CD4-positive, alpha-beta T cell treated with Interleukin-10 for 1 hour (primary cell): ENCODE results near the gene CTNNBIP1.
"Not testable (repeated sequence)": the region's sequence is repeated elsewhere in the genome, so short reads cannot be mapped to it uniquely, and the experiment has no call there.

Experiments
- DNase-seq: peaks from one replicate; pipeline ENCODE4 v3.0.0-alpha.2; 2020

CTNNBIP1 gene

DNA sequence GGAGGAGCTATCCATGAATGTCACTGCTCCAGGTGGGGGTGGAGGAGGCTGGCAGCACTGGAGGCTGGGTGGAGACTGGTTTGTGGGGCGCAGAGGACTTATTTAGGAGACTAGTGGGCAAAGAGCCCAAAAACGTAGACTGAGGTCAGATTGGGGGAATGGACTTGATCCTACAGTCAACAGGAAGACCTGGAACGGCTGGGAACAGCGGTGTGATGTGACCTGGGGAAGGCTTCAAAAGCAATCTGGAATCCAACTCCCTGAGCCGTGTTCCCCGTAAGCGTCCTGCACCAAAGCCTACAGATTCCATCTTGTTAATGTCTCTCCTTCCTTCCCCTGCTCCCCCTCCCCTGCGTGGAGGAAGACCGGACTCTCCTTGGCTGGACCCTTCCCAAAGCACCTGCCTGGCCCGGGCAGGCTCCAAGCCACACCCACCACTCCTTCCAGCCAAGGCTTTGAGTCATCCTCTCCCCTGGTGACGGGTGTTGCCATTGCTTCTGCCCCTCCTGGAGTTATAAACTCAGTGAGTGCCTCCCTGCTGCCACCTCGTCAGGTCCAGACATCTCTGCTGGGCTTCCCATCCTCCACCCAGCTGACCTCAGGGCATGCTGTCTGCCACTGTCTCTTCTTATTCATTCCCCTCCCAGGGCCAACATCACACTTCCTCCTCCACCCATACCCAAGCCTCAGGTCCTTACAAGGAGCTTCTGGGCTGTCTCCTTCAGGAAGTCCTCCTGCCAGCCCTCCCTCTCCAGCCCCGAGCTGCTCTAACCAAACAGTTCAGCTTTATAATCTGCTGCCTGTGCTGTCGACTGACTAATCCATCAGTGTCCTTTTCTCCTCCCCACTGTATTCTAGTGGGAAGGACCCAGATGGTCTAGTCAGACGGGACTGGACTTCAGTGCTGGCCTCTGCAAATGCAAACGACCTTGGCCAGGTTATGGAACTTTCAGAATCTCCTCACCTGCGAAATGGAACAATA, 84.7 kb downstream of the CTNNBIP1 start:
- DNase-seq = peak; percentile 64

DNA sequence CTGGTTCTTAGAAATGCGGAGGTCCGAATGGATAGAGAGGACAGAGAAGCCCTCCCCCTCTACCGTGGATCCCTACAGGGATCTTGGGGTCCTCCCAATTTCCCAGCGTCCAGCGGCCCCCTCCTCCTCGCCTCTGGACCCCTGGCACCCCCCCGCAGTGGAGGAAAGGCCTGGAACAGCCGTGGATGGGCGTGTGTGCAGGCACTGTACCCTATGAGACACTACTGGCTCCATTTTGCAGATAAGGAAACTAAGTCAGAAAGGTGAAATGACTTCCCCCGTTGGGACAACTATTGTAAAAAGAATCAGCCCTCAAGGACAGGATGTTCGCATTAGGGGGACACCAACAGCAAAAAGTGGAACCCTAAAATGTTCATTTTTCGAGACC, 85.4 kb downstream of the CTNNBIP1 start:
- DNase-seq = peak; percentile 10

DNA sequence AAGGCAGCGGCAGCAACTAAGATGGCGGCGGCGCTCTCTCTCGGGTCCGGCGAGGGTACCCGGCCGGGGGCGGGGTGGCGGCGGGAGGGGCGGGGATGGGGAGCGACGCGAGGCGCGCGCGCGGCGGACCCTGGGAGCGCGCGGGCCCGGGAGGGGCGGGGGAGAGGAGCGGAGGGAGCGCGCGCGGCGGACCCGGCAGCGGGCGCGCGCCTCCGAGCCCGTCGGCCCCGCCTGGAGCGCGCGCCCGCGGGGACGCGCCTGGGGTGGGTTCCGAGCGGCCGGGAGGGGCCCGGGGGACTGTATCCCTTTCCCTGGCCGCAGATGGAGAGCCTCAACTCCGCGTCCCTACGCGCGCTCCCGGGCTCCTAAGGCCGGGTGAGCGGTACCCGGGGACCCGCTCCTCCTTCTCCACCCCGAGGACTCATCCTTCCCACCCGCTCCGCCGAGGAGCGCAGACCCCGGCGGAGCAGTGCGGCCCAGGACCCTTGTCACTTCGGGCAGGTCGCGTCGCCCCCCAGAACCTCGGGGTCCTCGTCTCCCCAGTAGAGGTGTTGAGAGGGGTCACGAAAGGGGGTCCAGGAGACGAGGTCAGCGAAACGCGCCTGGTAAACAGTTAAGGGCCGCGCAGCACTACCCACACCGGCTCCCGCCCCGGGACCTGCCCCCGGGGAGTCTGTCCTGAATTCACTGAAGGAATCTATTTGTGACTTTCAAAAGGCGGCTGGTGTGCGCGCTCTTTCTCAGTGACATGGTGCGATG, 85.9 kb downstream of the CTNNBIP1 start, which contains the start of gene CLSTN1:
Gene CLSTN1, minus strand, starts transcription at position 23 of the 759 bp plus-strand sequence. CDS start 232 bp downstream, outside the sequence.
- peak; percentile 94 for DNase-seq

- DNase-seq = no peak
Observed at GRCh38 chr1:9823693-9823942, 86.5 kb downstream of the CTNNBIP1 start.

GRCh38 chr1:9822897-9823692, 87.0 kb downstream of the CTNNBIP1 start:
- peak; percentile 23 for DNase-seq

DNA sequence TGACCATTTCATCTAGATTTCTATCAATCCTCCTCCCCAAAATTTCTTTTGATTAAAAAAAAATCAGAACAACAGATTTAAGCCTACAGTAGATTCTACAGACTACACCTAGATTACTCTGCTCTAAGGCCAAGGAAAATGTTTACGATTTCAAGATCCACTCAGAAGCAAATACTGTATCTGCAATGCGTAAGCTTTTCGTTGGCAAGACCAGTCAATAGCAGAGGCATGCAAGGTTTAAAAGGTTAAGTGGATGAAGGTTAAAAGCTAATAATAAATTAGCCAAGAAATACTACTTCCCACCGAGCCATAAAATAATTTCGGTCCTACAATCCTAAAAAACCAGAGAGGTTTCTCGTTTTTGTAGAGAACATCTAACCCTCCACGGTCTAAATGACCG, 87.6 kb downstream of the CTNNBIP1 start:
- DNase-seq = no peak

DNA sequence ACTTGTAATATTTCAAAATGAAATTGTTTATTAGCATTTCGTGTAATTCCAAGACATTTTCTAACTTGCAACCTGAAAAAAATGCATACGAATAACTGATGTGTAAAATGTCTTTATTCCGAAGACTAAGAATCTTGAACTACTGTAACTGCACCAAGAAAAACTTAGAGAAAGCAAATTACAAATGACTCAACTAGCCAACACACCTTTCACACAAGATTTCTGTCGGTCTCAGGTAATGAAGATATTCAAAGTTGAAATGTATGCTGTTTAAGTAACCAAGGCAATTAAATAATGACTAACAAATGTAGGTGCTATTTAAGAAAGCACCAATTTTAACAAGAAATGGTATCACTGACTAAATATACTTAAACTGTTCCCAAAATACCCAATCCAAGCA, 88.4 kb downstream of the CTNNBIP1 start:
- DNase-seq = no peak

DNA sequence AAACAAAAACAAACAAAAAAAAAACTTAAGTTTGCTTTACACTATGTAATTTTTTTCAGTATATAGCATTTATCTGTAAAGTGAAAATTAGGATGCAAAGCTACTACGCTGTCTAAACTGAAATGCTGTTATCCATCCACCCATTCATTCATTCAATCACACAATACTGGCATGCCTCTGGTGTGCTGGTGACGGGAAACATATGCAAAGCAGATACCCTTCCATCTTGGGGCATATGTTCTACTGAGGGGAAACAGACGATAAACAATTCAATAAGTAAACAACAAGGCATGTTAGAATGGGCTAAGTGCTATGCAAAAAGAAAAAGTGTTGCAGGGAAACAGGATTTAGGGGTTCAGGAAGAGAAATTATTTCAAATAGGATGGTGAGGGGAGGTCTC, 89.5 kb downstream of the CTNNBIP1 start:
- no peak for DNase-seq

- DNase-seq = no peak
Observed at GRCh38 chr1:9817734-9818133, 92.3 kb downstream of the CTNNBIP1 start.

DNA sequence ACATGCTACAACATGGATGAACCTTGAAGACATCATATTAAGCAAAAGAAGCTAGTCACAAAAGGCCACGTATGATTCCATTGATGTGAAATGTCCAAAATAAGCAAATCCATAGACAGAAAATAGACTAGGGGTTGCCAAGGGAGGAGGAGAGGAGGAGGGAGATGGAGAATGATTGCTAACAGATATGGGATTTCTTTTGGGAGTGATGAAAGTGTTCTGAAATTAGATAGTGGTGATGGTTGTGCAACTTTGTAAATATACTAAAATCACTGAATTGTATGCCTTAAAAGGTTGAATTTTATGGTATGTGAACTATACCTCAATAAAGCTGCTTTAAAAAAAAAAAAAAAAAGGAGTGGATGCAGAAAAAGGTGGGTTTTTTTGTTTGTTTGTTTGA, 93.9 kb downstream of the CTNNBIP1 start:
- DNase-seq = no peak

DNA sequence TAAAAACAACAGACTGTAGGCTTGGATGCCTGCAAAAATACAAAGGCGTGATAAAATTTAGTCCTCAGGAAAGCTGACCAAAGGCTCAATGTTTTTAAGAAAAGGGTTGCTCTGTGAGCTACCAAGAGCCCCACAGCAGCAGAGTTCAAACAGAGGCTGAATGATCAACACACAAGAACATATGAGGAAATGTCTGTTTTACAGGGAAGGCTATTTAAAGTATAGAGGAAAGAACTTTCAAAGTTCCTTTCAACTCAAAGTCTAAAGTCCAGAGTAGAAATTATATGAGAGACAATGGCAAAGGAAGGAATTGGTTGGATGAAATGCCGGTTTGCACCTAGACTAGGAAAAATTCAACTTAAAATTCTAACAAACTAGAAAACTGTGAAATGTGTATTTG, 94.9 kb downstream of the CTNNBIP1 start:
- DNase-seq = no peak

- no peak for DNase-seq
Observed at GRCh38 chr1:9814619-9815018, 95.5 kb downstream of the CTNNBIP1 start.

DNA sequence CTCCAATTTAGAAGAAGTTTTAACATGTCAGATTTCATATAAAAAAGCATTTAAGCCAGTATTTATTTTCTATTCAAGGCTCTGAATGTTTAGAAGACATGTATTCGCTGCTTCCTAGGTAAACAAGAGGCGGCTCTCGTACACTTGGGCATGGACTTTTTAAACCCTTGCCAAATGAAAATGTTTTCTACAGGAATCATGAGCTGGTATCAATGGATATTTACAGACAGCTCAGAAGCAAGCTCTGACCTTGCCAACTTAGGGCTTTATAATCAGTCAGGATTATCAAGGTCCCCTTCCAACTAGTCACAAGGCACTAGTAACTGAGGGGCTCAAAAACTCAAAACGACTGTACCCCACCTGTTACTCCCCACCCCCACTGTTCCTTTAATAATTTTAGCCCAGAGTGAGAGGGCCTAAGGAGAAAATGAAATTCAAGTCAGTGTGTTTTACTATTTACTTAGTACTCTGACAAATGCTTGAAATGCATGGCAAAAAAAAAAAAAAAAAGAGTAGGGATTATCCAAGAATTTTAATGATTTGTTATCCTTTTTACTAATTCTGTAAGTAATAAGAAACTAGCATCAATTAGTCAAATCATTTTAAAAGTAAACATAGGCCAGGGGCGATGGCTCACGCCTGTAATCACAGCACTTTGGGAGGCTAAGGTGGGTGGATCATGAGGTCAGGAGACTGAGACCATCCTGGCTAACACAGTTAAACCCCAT, 98.7 kb downstream of the CTNNBIP1 start:
- no peak for DNase-seq

DNA sequence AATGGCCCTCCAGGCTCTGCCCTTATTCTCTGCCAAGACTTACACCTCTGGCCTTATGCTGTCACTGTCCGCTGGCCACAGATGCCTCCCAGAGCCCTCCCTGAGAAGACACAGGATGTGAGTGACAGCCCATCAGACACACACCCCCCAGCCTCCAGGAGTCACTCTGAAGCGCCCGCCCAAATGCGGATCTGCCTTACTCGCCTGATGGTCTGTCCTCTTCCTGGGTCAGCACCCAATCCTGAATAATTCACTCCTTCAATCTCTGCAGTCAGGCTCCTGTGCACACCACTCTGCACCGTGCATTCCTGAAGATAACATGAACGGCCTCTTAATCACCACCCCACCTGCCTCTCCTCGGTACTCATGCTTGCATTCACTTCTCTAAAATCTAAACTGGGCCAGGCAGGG, 101.0 kb downstream of the CTNNBIP1 start:
- no peak for DNase-seq

GRCh38 chr1:9808459-9808858, 101.6 kb downstream of the CTNNBIP1 start:
- DNase-seq = no peak

- no peak for DNase-seq
Observed at GRCh38 chr1:9807541-9807940, 102.5 kb downstream of the CTNNBIP1 start.

GRCh38 chr1:9805972-9806371, 104.1 kb downstream of the CTNNBIP1 start:
- DNase-seq = not testable (repeated sequence)

GRCh38 chr1:9805006-9805508, 105.0 kb downstream of the CTNNBIP1 start:
- DNase-seq = no peak

DNA sequence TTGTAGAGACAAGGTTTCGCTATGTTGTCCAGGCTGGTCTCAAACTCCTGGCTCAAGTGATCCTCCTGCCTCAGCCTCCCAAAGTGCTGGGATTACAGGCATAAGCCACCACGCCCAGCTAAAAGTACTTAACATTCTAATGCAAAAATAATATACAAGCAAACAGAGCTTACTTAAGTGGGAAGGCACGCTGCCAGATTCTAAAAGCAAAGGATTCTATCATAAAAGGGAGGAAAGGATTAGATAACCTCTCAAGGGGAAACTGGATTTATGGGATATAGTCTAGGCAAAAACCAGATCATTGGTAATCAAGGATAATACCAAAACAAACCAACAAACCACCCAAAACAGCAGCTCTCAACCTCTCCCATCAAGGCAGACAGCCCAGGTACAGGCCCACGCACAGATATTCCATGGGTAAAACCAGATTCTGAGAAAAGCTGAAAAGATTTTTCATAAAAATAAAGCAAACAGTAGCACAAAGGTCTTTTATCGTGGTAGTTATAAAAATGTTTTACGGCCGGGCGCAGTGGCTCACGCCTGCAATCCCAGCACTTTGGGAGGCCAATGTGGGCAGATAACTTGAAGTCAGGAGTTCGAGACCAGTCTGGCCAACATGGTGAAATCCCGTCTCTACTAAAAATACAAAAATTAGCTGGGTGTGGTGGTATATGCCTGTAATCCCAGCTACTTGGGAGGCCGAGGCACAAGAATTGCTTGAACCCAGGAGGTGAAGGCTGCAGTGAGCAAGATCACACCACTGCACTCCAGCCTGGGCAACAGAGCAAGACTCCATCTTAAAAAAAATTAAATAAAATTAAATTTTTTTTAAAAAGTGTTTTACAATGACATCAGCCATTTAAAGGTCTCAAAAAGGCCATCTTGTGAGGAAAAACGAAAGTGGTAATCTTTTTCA, 106.8 kb downstream of the CTNNBIP1 start:
- not testable (repeated sequence) for DNase-seq

DNA sequence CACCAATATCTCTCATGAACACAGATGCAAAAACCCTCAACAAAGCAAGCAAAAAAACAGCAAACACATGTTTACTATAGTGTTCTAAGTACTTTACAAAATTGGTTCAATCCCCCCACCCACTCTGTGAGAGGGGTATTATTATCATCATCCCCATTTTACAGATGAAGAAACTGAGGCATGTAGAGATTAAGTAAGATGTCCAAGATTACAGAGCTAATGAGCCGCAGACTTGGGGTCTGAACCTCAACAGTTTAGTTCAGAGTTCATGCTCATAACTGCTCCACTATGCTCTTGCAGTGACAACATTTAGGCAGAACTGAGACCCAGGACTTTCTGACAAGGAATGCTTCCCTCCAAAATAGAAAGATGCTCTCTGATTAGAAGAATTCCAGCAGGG, 108.2 kb downstream of the CTNNBIP1 start:
- DNase-seq = no peak
